ENCODE measurements around the gene EXOC5.
"Not testable (repeated sequence)": the region's sequence is repeated elsewhere in the genome, so short reads cannot be mapped to it uniquely, and the experiment has no call there.

The EXOC5 gene

DNA sequence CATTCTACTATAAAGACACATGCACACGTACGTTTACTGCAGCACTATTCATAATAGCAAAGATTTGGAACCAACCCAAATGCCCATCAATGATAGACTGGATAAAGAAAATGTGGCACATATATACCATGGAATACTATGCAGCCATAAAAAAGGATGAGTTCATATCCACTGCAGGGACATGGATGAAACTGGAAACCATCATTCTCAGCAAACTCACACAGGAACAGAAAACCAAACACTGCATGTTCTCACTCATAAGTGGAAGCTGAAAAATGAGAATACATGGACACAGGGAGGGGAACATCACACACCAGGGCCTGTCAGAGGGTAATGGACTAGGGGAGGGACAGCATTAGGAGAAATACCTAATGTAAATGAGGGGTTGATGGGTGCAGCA lies 10.5 kb downstream of the EXOC5 start:
- not testable (repeated sequence) for DNase-seq

- no peak for DNase-seq
Observed at GRCh38 chr14:57254884-57255283, 13.8 kb downstream of the EXOC5 start.

DNA sequence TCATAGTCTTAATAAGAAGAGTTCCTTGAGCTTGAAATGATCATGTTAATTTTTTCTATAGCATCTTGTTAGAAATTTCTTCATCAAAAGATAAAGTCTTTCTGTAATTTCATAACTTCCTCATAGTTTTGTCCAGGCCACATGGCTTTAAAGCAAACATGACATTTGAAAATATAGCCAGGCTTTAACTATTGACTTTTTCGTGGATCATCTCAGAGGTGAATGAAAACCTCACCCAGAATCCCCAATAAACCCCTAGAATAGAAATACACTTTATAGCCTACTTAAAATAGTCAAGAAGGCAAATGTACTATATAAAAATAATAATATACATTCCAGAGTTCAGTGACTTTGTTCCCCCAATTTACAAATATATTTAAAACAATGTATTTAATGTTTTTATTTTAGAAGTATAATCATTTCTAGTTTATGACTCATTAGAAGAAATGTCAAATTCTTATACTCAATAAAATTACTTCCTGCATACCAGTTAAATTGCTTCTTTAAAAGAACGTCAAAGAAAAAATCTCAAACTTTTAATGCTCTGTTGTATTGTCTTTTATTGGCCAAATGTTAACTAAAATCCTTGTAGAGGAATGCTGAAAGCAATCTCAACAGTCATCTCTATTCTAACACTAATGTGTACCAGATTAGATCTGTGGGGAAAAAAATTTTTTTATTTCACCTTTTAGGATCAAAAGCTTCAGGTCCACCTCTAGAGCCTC lies 21.6 kb downstream of the EXOC5 start:
- DNase-seq = no peak

DNA sequence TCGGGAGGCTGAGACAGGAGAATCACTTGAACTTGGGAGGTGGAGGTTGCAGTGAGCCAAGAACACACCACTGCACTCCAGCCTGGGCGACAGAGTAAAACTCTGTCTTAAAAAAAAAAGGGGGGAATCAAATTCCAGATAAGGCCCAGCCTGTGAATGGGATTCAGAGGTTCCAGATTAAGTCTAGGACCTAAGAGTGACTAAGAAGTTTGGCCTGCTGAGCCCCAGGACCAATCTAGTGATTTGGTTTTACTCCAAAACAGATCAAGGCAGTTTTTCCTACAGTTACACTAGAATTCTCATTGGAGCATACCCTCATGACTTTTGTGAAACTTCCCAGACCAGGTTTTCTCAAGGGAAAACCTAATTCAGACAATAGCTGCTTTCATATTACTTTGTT lies 22.8 kb downstream of the EXOC5 start:
- no peak for DNase-seq

DNA sequence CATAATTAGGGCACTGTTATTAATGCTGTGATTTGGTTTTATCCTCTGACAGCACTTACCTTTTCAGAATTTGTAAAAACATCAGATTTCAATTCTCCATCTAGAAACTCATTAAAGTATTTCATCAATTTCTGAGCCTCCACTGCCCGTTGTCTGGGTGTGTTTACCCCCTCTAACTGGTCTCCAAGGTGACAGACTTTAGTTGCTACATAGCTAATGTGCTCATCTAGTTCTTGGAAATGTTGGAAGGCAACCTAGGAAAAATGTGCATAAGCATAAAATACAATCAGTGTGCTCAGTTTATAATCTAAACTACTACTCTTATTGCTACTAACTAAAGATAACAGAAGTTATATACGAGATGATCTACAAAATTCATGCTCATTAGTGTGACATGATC lies 24.6 kb downstream of the EXOC5 start:
- DNase-seq = no peak

GRCh38 chr14:57243320-57243719 lies 25.4 kb downstream of the EXOC5 start:
- no peak for DNase-seq

DNA sequence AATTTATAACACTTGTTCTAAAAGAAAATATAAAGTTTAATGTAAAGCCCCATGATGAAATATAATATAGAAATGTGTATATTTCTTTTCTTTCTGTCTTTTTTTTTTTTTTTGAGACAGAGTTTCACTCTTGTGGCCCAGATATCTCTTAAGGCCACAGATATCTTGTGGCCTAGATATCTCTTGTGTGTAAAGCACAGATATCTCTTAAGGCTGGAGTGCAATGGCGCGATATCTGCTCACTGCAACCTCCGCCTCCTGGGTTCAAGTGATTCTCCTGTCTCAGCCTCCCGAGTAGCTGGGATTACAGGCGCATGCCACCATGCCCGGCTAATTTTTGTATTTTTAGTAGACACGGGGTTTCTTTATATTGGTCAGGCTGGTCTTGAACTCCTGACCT lies 28.6 kb downstream of the EXOC5 start:
- not testable (repeated sequence) for DNase-seq

- DNase-seq = no peak
Observed at GRCh38 chr14:57232006-57232405, 36.7 kb downstream of the EXOC5 start.

GRCh38 chr14:57228320-57228719 lies 40.4 kb downstream of the EXOC5 start:
- not testable (repeated sequence) for DNase-seq

DNA sequence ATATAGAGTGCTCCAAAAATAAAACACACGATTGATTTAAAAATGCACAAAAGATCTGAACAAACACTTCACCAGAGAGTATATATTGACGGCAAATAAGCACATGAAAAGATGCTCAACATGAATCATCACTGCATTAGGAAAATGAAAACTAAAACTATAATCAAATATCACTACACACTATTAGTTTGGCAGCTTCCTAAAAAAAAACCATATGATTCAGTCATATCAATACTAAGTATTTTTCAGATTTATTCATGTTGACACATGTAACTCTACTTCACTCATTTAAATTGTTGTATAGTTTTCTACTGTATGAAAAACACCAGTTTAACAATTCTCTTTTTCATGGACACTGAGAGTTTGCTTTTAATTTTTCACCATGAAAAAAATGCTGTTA lies 41.6 kb downstream of the EXOC5 start:
- DNase-seq = no peak

DNA sequence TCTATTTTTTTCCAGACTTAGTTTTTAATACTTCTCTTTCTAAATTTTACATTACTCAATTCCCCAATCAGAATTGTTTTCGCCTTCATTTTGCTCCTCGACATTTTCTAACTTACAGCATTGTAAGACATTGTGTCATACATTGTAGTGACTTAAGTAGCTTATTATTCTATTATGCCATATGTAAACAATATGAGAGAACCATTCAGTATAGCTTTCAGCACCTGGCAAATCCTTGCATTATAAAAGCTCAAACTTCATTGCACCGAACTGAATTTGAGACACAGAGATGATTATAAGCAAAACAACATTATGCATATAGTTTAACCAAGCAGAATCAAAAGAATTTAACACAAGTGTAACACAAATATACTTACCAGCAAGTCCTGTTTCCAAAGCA lies 46.8 kb downstream of the EXOC5 start:
- no peak for DNase-seq

DNA sequence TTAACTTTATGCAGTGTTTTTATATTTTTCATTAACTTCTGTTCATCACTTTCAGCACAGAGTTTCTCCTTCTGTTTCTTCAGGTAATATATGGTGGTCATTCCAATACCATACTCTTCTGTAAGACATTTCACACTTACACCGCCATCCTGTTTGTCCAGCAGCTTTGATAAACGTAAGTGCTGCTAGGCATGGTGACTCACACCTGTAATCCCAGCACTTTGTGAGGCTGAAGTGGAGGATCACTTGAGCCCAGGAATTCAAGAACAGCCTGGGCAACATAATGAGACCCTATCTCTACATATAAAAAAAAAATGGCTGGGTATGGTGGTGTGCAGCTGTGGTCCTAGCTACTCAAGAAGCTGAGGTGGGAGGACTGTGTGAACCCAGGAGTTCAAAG lies 55.8 kb downstream of the EXOC5 start:
- DNase-seq = no peak

- no peak for DNase-seq
Observed at GRCh38 chr14:57209561-57209960, 59.1 kb downstream of the EXOC5 start.

DNA sequence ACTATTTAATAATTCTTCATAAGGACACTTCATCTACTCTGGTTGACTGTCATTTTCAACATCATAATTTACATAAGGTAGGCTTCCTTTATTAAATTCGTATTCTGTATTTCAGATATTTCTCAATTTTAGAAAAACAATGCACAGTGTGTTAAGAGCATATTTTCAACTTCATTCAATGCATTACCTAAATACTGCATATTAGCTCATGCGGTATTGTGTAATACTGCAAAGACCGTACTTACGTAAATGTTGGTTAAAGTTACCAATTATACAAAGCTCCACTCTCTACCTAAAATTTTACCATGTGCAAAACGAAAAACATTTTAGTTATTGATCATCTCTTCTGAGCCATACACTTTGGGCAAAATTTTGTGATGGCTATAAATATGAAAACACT lies 62.8 kb downstream of the EXOC5 start:
- no peak for DNase-seq

- not testable (repeated sequence) for DNase-seq
Observed at GRCh38 chr14:57202672-57203071, 66.0 kb downstream of the EXOC5 start.

DNA sequence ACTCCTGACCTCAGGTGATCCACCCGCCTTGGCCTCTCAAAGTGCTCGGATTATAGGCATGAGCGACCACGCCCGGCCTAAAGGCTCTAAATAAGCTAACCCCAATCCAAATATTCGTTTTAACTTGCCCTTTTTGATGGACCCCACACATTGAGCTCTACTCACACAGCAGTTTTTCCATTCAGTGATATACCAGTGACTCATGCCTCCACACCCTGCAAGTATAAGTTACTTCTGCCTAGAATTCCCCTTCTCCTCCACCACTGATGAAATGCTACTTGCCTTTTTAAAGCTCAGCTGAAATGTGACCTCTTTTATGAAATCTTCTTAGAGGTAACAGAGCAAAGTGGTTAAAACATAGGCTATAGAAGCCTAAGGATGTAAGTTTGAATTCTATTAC lies 68.8 kb downstream of the EXOC5 start:
- DNase-seq = no peak

DNA sequence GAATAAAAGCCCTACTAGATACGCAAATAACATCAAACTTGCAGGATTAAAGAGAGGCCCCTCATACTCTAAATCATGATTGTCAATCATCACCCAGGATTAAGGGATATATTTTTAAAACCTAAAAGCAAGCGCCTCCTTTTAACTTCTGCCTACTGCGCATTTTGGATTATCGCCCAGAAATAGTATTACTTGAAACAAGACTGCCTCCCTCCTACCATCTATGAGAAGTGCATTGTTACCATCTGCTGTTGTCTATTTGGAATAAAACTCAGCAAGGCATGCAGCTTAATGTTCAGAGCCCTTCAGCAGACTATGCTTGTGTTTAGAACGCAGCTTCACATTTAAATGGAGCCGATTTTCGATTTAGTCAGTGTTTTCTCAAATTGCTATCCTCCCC lies 79.6 kb downstream of the EXOC5 start:
- DNase-seq = no peak

DNA sequence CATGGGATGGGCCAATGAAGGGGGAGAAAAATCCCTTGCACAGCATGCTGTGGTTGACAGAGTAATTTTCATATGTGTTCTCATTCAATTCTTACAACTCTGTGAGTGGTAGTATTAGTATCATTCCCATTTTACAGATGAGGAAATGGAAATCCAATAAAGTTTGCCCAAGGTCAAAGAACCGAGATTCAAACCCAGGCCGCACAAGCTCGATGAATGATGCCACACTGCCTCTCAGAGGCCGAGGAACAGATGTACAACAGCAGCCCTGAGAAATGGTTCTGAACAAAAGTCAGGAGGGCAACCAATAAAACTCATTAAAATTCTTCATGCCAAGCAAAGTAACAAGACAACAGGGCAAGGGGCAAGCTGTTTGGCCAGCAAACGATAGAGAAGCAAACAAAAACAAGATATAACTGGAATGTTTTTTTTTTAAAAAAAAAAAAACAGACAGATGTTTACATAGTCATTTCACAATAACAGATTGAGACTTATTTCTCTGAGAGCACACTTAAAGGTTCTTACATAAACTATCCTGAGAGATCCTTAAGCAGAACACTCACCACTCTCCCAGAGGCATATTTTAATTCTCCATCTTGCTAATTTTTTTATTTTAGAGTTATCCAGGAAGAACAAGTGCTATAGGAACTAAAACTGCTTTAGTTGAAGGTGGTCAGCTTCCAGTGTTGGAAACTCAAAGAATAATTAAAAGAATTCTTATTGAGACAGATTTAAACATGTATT lies 85.8 kb downstream of the EXOC5 start:
- DNase-seq = no peak

GRCh38 chr14:57179273-57179672 lies 89.4 kb downstream of the EXOC5 start:
- no peak for DNase-seq

- DNase-seq = no peak
Observed at GRCh38 chr14:57174466-57174865, 94.2 kb downstream of the EXOC5 start.

GRCh38 chr14:57171903-57172302 lies 96.8 kb downstream of the EXOC5 start:
- DNase-seq = no peak

- no peak for DNase-seq
Observed at GRCh38 chr14:57171363-57171762, 97.3 kb downstream of the EXOC5 start.

DNA sequence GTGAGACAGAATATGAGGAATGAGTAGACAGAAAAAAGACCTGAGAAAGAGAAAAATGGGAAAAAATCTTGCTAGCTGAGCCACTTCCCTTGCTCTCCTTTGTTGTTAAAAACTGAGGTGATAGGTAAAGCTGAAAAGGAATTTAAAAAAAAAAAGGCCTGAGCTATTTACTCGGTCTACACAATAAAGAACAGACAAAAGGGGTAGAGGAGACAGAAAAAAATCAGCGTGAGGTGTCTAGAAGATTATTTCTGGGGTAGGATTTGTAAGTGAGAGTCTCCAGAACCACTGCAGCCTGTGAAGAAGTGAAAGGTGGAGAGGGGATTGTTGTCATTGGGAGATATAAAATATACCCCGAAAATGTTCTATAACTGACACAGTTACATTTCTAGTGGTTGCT lies 98.8 kb downstream of the EXOC5 start:
- no peak for DNase-seq

GRCh38 chr14:57168138-57168679 lies 100.5 kb downstream of the EXOC5 start:
- no peak for DNase-seq

Measured in activated T-cell treated with anti-CD3 and anti-CD28 coated beads for 4 hours (primary cell).